K562 (cell line): ENCODE results near the gene GFI1B. TPM values are rescaled to one million over a fixed set of nuclear protein-coding genes. Genes with fewer than 3 reads are reported as not detected.
A peak's percentile ranks its signal among the peaks of the same experiment; 100 is the strongest.

Source experiments
- ARNT ChIP-seq, 2 experiments: fragments of 450-650 bp; IDR thresholded peaks; 2 replicates each; pipeline ENCODE4 v1.6.1; 2016; ENCODE audit warnings: mild to moderate bottlenecking in 1 of 2
- CSDE1 ChIP-seq, 2 experiments: fragments of 450-650 bp; IDR thresholded peaks; 2 replicates each; pipeline ENCODE4 v1.6.1; 2016; ENCODE audit warnings: mild to moderate bottlenecking in 1 of 2
- DMBX1 ChIP-seq: fragments of 250-450 bp; sonication (Bioruptor Pico); IDR thresholded peaks from 2 replicates; pipeline ENCODE4 v1.8.0; 2022; ENCODE audit warnings: inconsistent platforms, mild to moderate bottlenecking, moderate library complexity, borderline replicate concordance
- HDGF ChIP-seq: fragments of 450-650 bp; IDR thresholded peaks from 2 replicates; pipeline ENCODE4 v1.6.1; 2016
- KAT8 ChIP-seq: fragments of 450-650 bp; IDR thresholded peaks from 2 replicates; pipeline ENCODE4 v1.6.1; 2016; ENCODE audit warnings: low read depth, mild to moderate bottlenecking
- KLF6 ChIP-seq: fragments of 250-450 bp; sonication (Bioruptor Pico); IDR thresholded peaks from 2 replicates; pipeline ENCODE4 v1.4.0; 2020; ENCODE audit warnings: mild to moderate bottlenecking, moderate library complexity, borderline replicate concordance
- MED1 ChIP-seq: sonication (generic); formaldehyde crosslinking; IDR thresholded peaks from 2 replicates; pipeline ENCODE4 v1.8.1; 2023; ENCODE audit warnings: missing genetic modification reagents, borderline replicate concordance
- MTA2 ChIP-seq: fragments of 450-650 bp; IDR thresholded peaks from 2 replicates; pipeline ENCODE4 v1.6.1; 2016; ENCODE audit warnings: low read depth
- RB1 ChIP-seq: fragments of 450-650 bp; IDR thresholded peaks from 2 replicates; pipeline ENCODE4 v1.6.1; 2017; ENCODE audit warnings: low read depth, mild to moderate bottlenecking
- RBM34 ChIP-seq: fragments of 200-400 bp; formaldehyde crosslinking; IDR thresholded peaks from 2 replicates; pipeline ENCODE4 v1.6.1; 2018; ENCODE audit warnings: low read length, borderline replicate concordance; ENCODE audit not compliant: insufficient read depth
- SMAD4 ChIP-seq: fragments of 250-450 bp; sonication (Bioruptor Pico); conservative IDR thresholded peaks from 2 replicates; pipeline ENCODE4 v1.8.0; 2021; ENCODE audit warnings: inconsistent platforms, mild to moderate bottlenecking, moderate library complexity
- SMARCA4 ChIP-seq: fragments of 450-650 bp; IDR thresholded peaks from 2 replicates; pipeline ENCODE4 v1.6.1; 2016
- TARDBP ChIP-seq: fragments of 450-650 bp; IDR thresholded peaks from 2 replicates; pipeline ENCODE4 v1.6.1; 2016
- TBP ChIP-seq: optimal IDR thresholded peaks from 2 replicates; pipeline ENCODE3; 2011; ENCODE audit warnings: low read depth, low read length, improper control_type of control experiment
- XRCC5 ChIP-seq: fragments of 200-400 bp; formaldehyde crosslinking; IDR thresholded peaks from 2 replicates; pipeline ENCODE4 v1.6.1; 2017; ENCODE audit warnings: low read depth, mild to moderate bottlenecking, low read length
- ZNF253 ChIP-seq: fragments of 250-450 bp; sonication (Bioruptor Pico); conservative IDR thresholded peaks from 2 replicates; pipeline ENCODE4 v1.6.1; 2021; ENCODE audit warnings: mild to moderate bottlenecking
- polyA plus RNA-seq, 8 experiments: library from polyadenylated mRNA; depleted of rRNA in 4 of 8; stranded (reverse) in 5 of 8; unstranded in 3 of 8; fragments of >200 nt; fragmentation: Nextera tagmentation in 2 of 8; fragmentation: Illumina TruSeq in 1 of 8; extraction: Ambion mirVana in 2 of 8; extraction: Trizol in 1 of 8; gene quantifications; 2 replicates each; pipeline versions ENCODE4 v1.2.1 to v1.2.3, GENCODE V29; 2011 to 2014; ENCODE audit warnings: inconsistent platforms in 1 of 8, missing spikeins in 1 of 8
- total RNA-seq, 7 experiments: library from RNA; depleted of rRNA in 6 of 7; stranded (reverse); fragments of >200 nt in 6 of 7; fragmentation: Illumina TruSeq in 2 of 7; extraction: Trizol in 2 of 7; gene quantifications; 2 replicates each; pipeline versions ENCODE4 v1.2.1 to v1.2.3, GENCODE V29; 2011 to 2021; ENCODE audit warnings: low replicate concordance in 1 of 7
- TF ChIP-seq, protein P1 (sequence below): fragments of 250-450 bp; sonication (Bioruptor Pico); IDR thresholded peaks from 2 replicates; pipeline ENCODE4 v1.9.0; 2021; ENCODE audit warnings: mild to moderate bottlenecking, inconsistent platforms
- TF ChIP-seq, protein P2 (sequence below): fragments of 250-450 bp; sonication (Bioruptor Pico); IDR thresholded peaks from 2 replicates; pipeline ENCODE4 v1.4.0; 2020; ENCODE audit warnings: borderline replicate concordance
- TF ChIP-seq, protein P3 (sequence below), 2 experiments: IDR thresholded peaks in 1 of 2; conservative IDR thresholded peaks in 1 of 2; 2 replicates each; pipeline ENCODE4 v1.6.1; 2016; ENCODE audit warnings: low read depth in 2 of 2, mild to moderate bottlenecking in 1 of 2, missing compliant biosample characterization in 1 of 2, missing genetic modification characterization in 1 of 2, moderate library complexity in 1 of 2
- TF ChIP-seq, protein P4 (sequence below), 2 experiments: IDR thresholded peaks; 2 replicates each; pipeline ENCODE4 v1.6.1; 2011; ENCODE audit warnings: borderline replicate concordance in 1 of 2, control low read depth in 1 of 2, low read depth in 1 of 2, low read length in 1 of 2, mild to moderate bottlenecking in 1 of 2, mixed read lengths in 1 of 2, moderate library complexity in 1 of 2; ENCODE audit not compliant: insufficient read depth in 1 of 2, insufficient read length in 1 of 2, poor library complexity in 1 of 2, severe bottlenecking in 1 of 2; ENCODE audit errors: extremely low read depth in 1 of 2

Gene GFI1B
- total and polyA plus RNA-seq, 9 of the 15 experiments (the other 6 are each of a cell fraction or from before 2014, with no cell fraction given) = 8.0 to 75.7 (median 34.5) TPM

DNA sequence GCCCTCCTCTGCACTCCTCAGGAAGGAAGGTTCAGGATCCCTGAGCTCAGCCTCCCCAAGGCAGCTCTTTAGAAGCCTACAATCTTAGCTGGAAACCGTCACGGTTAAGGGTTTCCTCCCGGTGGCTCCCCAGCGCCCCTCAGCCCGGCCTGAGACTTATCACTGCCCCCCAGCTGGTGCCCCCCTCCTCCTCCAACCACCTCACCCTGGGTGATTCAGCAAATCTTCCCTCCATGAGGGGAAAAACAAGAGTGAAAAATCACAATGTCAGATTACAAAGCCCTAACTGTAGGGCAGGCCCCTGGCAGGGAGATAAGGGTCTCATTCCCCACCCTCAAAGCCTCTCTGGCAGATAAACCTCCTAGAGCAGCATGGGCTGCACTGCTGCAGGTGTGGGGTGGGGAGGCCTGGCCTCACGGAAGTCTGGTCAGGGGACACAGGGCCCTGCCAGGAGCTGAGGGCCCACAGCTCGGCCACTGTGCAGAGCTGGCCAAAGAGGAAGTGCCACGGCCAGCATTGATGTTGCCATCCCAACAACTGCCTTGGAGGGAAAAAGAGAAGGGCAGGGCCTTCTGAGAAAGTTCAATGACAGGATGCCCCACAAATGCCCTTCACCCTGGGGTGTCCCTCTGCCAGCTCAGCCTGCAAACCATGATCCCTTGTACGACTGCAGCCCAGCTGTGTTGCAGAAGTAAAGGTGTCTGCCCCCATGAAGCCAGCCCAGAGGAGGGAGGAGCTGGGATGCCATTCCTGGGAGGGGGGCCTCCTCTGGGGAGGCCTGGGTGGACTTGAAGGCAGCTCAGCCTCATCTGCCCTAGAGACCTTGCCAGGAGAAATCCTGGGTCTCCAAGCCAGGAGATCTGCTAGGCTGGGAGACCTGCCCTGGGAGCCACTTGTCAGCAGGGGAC, 25.9 kb downstream of the GFI1B start (continued):
- TF ChIP-seq, protein P1, sequence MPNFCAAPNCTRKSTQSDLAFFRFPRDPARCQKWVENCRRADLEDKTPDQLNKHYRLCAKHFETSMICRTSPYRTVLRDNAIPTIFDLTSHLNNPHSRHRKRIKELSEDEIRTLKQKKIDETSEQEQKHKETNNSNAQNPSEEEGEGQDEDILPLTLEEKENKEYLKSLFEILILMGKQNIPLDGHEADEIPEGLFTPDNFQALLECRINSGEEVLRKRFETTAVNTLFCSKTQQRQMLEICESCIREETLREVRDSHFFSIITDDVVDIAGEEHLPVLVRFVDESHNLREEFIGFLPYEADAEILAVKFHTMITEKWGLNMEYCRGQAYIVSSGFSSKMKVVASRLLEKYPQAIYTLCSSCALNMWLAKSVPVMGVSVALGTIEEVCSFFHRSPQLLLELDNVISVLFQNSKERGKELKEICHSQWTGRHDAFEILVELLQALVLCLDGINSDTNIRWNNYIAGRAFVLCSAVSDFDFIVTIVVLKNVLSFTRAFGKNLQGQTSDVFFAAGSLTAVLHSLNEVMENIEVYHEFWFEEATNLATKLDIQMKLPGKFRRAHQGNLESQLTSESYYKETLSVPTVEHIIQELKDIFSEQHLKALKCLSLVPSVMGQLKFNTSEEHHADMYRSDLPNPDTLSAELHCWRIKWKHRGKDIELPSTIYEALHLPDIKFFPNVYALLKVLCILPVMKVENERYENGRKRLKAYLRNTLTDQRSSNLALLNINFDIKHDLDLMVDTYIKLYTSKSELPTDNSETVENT (CRISPR knock-in tag) = no peak; the same call in 1 of the 2 replicates
- TF ChIP-seq RBM34 = no peak
- TF ChIP-seq, protein P2, sequence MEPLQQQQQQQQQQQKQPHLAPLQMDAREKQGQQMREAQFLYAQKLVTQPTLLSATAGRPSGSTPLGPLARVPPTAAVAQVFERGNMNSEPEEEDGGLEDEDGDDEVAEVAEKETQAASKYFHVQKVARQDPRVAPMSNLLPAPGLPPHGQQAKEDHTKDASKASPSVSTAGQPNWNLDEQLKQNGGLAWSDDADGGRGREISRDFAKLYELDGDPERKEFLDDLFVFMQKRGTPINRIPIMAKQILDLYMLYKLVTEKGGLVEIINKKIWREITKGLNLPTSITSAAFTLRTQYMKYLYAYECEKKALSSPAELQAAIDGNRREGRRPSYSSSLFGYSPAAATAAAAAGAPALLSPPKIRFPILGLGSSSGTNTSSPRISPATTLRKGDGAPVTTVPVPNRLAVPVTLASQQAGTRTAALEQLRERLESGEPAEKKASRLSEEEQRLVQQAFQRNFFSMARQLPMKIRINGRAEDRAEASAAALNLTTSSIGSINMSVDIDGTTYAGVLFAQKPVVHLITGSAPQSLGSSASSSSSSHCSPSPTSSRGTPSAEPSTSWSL = no peak
- TF ChIP-seq KLF6 = peak; percentile 72; the same call in 1 of the 2 replicates
- peak; percentile 54; the same call in 1 of the 2 replicates for TF ChIP-seq RB1
- peak; percentile 96 for TF ChIP-seq SMAD4 (CRISPR knock-in tag)
- peak; percentile 99 for TF ChIP-seq SMARCA4
- TF ChIP-seq MTA2 = peak; percentile 97
- TF ChIP-seq CSDE1 (IDR thresholded peaks at IDR 0.05) = no peak
- 0 out of 2 replicates have a peak, but pooled peaks have one; percentile 26 for TF ChIP-seq XRCC5
- TF ChIP-seq TARDBP = peak; percentile 77; the same call in 1 of the 2 replicates
- no peak for TF ChIP-seq ZNF253
- TF ChIP-seq TBP = peak; percentile 21
- no peak for TF ChIP-seq KAT8
- TF ChIP-seq, protein P3, sequence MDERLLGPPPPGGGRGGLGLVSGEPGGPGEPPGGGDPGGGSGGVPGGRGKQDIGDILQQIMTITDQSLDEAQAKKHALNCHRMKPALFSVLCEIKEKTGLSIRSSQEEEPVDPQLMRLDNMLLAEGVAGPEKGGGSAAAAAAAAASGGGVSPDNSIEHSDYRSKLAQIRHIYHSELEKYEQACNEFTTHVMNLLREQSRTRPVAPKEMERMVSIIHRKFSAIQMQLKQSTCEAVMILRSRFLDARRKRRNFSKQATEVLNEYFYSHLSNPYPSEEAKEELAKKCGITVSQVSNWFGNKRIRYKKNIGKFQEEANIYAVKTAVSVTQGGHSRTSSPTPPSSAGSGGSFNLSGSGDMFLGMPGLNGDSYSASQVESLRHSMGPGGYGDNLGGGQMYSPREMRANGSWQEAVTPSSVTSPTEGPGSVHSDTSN (CRISPR knock-in tag; IDR thresholded peaks at IDR 0.05; ENCODE audit: low read depth) = no peak
- TF ChIP-seq, protein P3 (tag; conservative IDR thresholded peaks at IDR 0.05; ENCODE audit: low read depth) = peak; percentile 75
- no peak for TF ChIP-seq MED1
- TF ChIP-seq HDGF = no peak
- peak; percentile 96 to 97 for TF ChIP-seq ARNT (IDR thresholded peaks at IDR 0.05)
- TF ChIP-seq DMBX1 (CRISPR knock-in tag) = peak; percentile 94
- TF ChIP-seq, protein P4, sequence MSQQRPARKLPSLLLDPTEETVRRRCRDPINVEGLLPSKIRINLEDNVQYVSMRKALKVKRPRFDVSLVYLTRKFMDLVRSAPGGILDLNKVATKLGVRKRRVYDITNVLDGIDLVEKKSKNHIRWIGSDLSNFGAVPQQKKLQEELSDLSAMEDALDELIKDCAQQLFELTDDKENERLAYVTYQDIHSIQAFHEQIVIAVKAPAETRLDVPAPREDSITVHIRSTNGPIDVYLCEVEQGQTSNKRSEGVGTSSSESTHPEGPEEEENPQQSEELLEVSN (IDR thresholded peaks at IDR 0.05; ENCODE audit: borderline replicate concordance in 1 of 2, extremely low read depth in 1 of 2, insufficient read depth in 1 of 2, insufficient read length in 1 of 2, low read depth in 1 of 2, low read length in 1 of 2, poor library complexity in 1 of 2, severe bottlenecking in 1 of 2) = no peak
